Sigmoid colon (tissue), 4 donors: ENCODE measurements around the gene KLF18.

ENCODE experiments used
- POLR2A ChIP-seq, 2 donors: fragments of 450-650 bp; IDR thresholded peaks; one replicate each; pipeline ENCODE4 v1.6.1; 2016; ENCODE audit warnings: antibody characterized with exemption in 2 of 2, mild to moderate bottlenecking in 2 of 2, moderate library complexity in 2 of 2
- POLR2AphosphoS5 ChIP-seq, 4 donors: sonication (generic); formaldehyde crosslinking; IDR thresholded peaks; one replicate each; pipeline ENCODE4 v1.6.1; 2017; ENCODE audit warnings: antibody characterized with exemption in 4 of 4
- TF ChIP-seq, protein P1 (sequence below), 4 experiments: fragments of 450-650 bp in 3 of 4; fragments of 200-600 bp in 1 of 4; IDR thresholded peaks; one replicate each; pipeline ENCODE4 v1.5.1; 2016 to 2019; ENCODE audit warnings: antibody characterized with exemption in 4 of 4, mild to moderate bottlenecking in 3 of 4, moderate library complexity in 2 of 4

DNA sequence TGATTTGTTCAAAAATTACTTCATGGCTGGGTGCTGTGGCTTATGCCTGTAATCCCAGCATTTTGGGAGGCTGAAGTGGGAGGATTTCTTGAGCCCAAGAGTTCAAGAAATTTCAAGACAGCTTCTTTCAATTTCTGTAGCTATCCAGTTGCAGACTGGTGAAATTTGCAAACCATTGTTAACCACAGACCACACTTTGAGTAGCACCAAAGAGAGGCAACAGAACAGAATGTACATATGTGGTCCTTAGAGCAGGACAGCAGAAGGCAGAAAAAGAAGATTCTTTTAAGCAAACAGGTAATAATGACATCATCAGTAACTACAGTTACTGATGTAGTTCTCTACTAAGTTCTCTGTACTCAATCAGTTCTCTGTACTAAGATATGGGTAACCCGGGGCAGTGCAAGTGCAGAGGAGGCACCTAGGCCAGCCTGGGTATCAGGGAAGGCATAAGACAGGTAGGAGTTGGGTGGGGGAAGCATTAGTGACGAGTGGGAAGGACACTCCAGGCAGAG is 28.3 kb downstream of the KLF18 start:
- TF ChIP-seq, protein P1, sequence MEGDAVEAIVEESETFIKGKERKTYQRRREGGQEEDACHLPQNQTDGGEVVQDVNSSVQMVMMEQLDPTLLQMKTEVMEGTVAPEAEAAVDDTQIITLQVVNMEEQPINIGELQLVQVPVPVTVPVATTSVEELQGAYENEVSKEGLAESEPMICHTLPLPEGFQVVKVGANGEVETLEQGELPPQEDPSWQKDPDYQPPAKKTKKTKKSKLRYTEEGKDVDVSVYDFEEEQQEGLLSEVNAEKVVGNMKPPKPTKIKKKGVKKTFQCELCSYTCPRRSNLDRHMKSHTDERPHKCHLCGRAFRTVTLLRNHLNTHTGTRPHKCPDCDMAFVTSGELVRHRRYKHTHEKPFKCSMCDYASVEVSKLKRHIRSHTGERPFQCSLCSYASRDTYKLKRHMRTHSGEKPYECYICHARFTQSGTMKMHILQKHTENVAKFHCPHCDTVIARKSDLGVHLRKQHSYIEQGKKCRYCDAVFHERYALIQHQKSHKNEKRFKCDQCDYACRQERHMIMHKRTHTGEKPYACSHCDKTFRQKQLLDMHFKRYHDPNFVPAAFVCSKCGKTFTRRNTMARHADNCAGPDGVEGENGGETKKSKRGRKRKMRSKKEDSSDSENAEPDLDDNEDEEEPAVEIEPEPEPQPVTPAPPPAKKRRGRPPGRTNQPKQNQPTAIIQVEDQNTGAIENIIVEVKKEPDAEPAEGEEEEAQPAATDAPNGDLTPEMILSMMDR (IDR thresholded peaks at IDR 0.05), result no peak
- TF ChIP-seq POLR2A (IDR thresholded peaks at IDR 0.05) (no peak), POLR2AphosphoS5 (IDR thresholded peaks at IDR 0.05) (no peak)
